ENCODE measurements around the gene SHC1.

Gene SHC1

DNA sequence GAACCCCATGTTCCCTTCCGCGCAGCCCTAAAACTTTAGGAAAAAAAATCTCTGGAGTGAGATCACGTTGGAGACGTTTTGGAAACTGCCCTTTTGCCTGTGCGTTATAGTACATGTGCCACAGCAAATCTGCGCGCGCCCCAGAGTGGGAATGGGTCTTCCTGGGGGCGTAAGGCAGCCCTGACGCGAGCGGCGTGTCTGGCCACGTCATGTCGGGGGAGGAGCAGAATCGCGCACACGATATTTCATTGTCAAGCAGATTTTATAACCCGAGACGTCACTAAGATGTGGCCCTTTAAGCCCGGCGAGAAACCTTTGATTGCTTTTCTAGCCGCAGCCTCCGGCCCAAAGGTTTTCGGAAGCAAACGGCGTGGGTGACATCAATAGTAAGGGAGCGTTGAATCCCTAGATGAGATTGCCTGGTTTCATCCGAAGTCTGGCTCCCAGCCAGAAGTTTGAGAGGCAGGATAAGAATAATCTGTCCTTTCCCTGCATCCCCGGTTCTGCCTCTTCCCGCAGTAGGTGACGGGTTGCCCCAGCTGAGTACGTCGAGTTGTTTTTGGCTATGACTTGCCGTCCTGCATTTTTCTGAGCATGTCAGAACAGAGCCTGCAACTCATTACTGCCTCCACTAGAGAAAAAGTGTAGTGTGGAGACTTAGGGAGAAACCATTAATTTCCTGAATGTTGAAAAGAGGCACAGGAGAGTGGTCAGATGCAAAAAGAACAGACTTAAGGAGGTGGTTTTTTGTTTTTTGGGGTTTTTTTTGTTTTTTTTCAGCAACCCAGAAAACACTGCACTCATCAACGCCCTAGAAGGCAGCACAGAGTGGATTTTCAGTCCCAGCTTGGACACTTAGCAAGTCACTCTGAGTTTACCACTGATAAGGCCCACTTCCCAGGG is 33.2 kb downstream of the SHC1 start:
- DNase-seq (ENCODE audit: low read depth): peak; percentile 80

DNA sequence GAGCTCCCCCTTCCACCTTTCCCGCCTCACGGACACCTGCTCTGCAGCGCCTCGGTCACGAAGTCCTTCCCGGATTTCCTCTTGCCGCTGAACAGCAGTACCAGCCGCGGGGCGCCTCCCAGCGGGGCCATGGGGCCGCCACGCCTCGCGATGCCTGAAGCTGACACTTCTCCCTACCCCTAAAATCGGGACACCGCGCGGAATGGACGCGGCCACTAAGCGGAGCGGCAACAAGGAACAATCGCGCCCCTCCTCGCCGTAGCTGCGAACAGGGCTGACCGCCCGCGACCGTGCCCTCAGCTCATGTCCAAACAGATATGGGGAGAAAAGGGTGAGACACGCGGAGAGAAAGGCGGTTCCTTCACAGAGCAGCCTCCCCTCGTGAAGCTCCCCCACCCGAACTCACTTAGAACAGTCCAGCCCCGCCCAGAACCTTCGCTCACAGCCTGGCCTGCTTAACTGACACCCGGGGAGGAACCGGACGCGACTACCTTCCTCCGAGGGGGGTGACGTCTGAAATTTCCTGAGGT is 33.9 kb downstream of the SHC1 start, which contains the start of gene PMVK:
Gene PMVK, minus strand, starts transcription at position 165 of the 530 bp plus-strand sequence. Its CDS starts 34 bp downstream, at position 131.
- peak; percentile 93 for DNase-seq (ENCODE audit: low read depth)

DNA sequence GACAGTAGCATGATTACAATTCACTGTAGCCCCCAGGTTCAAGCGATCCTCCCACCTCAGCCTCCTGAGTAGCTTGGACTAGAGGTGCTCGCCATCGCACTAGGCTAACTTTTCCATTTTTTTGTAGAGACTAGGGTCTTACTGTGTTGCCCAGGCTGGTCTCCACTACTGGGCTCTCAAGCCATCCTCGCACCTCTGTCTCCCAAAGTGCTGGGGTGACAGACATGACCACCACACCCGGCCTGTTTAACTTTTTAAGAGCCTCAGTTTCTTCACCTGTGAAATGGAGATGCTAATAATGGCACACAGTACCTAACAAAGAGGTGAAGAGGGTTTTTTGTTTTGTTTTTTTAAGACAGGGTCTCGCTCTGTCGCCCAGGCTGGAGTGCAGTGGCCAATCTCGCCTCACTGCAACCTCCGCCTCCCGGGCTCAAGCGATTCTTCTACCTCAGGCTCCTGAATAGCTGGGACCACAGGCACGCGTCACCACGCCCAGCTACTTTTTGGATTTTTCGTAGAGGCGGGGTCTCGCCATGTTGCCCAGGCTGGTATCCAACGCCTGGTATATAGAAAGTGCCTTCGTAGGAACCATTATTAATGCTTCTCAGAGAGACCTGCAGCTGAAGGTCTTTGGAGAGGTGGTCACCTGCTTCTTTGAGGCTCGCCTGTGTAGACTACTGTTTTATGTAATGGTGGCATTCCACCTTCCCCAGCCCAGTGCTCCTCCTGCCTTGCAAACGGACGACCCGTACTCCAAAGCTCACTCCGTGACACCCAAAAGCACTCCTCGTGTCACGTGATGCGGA is 34.6 kb downstream of the SHC1 start:
- DNase-seq (ENCODE audit: low read depth): no peak

DNA sequence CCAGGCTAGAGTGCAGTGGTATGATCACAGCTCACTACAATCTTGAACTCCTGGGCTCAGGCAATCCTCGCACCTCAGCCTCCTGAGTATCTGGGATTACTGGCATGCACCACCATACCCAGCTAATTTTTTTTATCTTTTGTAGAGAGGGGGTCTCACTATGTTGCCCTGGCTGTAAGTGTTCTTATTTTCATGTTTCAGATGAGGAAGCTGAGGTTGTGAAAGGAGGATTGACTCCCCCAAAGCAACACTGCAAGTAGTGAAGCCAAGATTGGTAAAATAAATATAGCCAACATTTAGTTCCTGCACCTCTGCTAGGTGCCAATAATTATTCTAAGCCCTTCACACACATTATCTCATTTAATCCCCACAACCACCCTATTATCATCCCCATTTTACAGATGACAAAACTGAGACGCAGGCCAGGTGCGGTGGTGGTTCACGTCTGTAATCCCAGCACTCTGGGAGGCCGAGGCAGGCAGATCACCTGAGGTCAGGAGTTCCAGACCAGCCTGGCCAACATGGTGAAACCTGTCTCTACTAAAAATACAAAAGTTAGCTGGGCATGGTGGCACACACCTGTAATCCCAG is 36.1 kb downstream of the SHC1 start:
- no peak for DNase-seq (ENCODE audit: low read depth)

DNA sequence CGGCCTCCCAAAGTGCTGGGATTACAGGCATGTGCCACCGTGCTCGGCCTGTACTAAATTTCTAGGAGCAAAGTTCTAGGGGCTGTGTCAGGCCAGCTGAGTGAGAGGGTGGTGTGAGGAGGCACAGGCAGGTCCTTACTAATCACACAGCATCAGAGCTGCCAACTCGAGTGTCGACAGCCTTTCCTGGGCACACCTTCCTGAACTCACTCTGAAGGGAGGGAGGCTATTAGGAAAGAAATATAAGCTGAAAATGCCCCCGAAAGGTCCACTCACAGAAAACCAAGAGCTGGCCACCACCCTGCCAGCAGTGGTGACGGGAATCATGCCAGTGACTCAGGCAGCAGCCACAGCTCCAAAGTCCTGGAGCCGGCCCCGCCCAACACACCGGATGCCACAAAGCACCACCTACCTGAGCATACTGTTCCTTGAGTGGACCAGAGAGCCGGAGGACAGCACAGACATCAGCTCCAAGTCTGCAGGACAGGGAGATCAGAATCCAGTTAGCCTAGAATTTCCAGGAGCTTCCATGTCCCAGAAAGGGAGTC is 38.5 kb downstream of the SHC1 start:
- no peak for DNase-seq (ENCODE audit: low read depth)

DNA sequence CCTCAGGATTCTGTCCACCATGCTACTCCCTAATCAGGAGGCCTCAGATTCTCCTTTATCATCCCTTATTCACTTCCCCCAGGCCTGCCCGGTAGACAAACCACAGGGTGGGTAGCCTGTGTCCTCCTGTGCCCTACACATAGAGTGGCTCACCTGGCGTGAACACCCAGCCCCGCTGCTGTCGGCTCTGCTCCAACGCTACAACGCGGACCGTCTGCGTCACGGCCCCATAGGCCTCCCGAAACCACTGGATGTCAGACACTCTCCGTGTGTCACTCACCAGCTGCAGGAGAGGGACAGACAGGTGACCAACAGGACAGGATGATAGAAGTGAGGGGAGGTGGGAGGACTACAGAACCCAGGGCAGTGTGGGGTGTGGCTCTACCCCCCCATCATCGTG is 44.3 kb downstream of the SHC1 start:
- no peak for DNase-seq (ENCODE audit: low read depth)

DNA sequence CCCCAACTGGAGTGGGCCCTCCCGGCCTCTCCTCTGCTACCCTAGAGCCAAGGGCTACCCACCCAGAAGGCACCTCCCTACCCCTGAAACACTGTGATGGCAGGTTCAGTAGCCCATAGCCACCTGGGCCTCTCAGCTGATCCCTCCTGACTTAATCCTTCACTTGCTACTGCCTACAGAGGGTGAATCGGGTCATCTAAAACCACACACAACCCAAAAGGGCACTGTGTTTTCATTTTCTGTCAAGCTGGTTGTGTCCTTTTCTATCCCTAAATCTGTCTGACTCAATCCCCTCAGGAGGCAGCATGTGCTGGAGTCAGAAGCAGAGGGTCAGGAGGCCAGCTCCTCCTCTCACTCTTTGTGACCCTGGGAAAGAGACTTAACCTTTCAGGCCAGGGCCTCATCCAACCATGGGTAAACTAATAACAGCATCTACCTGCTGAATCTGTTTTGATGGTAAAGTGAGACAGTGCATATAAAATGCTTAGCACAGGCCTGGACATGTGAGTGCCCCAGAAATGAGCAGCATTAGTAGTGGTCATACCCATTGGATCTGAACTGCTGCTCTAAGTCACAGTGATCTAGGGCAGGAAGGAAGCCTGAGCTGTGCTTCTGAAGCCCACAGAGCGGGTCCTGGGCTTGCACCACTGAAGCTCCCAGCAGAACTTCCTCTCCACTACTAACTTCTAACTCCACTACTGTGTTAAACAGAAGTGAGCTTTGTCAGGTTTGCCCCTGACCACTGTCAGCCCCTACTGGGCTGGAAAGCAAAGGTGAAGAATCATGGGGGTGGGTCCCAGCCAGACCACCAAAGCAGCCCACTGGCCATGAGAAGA is 45.0 kb downstream of the SHC1 start:
- no peak for DNase-seq (ENCODE audit: low read depth)

DNA sequence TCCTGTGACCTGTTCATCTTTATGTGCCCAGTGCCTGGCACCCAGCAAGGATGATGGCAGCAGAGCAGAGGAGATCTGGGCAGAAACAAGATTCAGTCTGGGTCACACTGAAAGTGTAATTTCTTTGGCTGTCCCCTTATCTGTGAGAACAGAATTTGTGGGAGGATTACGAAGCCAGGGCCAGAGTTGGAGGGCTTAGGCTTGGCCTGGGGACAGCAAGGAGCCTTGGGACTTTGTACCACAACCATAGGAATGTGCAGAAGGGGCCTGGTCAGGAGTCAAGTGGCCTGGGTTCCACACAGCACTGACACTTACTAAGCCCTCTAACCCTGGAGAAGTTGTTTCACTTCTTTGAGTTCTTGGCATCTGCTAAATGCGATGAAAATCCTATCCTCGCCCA is 46.9 kb downstream of the SHC1 start:
- DNase-seq (ENCODE audit: low read depth): no peak

DNA sequence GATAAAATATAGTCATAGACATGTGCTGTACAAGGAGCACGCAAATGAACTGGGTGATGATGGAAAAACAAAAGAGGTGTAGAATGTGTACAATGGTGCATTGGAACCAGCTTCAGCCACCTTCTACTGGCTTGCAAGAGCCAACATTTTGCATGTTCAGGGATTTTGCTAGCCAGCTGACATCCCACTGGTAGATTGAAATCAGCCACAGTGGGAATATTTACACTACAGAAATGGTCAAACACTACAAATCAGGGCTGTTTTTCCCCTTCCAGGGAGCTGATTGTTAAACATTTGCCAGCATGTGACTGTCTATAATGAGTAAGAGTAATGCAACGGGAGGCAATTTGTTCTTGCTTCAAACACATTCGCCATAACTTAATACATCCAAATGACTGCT is 57.3 kb downstream of the SHC1 start:
- no peak for DNase-seq (ENCODE audit: low read depth)

DNA sequence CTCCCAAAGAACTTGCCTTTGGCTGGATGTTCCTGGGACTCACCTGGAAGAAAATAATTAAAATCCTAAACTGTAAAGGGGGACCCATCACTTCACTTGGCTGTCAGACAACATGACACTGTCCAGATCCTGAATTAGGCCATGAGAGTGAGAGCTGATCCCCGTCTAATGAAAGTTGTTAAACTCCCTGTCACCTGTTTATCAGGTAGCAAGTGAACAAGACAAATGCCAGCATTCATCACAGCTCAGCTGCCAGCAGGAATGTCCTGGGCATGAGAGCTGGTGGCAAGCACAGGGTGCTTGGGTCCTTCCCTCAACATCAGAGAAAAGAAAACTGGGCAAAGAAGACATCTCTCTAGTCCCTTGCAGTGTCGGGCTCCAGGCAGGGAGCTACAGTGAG is 57.8 kb downstream of the SHC1 start:
- no peak for DNase-seq (ENCODE audit: low read depth)

All from activated gamma-delta T cell treated with anti-CD3 and anti-CD28 coated beads, Interleukin-2, amount 50 U/mL, for 16 hours (primary cell).